Measurements from ENCODE around the gene SLC9A9. TPM values are rescaled to one million over a fixed set of nuclear protein-coding genes. Genes with fewer than 3 reads are reported as not detected.
A peak's percentile ranks its signal among the peaks of the same experiment; 100 is the strongest.

SLC9A9 gene
- total RNA-seq, 2 donors from 2014 or later: 25.3 to 31.8 TPM

GRCh38 chr3:143480344-143480743 is 367.9 kb downstream of the SLC9A9 start:
- Mint-ChIP-seq H3K27me3 (no peaks in the 10 kb centered on the region), H3K4me1 (no peaks in the 10 kb centered on the region), H3K4me3 (no peak overlapping the region), H3K27ac (no peak overlapping the region), H3K36me3 (ENCODE audit: low read depth) (peaks cover 6% of the 10 kb centered on the region)
- H3K9me3 ChIP-seq (ENCODE audit: control insufficient read depth, low read length, poor library complexity, severe bottlenecking): no peaks in the 10 kb centered on the region
- DNase-seq (no peak), ATAC-seq (no peak)

- H3K9me3 ChIP-seq (ENCODE audit: control insufficient read depth, low read length, poor library complexity, severe bottlenecking): no peaks in the 10 kb centered on the region
- H3K27me3 Mint-ChIP-seq: no peaks in the 10 kb centered on the region
- H3K4me1 Mint-ChIP-seq: no peaks in the 10 kb centered on the region
Observed at GRCh38 chr3:143479727-143480126, 368.5 kb downstream of the SLC9A9 start.

GRCh38 chr3:143478115-143478693 is 370.1 kb downstream of the SLC9A9 start:
- DNase-seq (no peak), ATAC-seq (no peak)
- Mint-ChIP-seq H3K27me3 (no peaks in the 10 kb centered on the region), H3K27ac (no peak overlapping the region), H3K4me1 (no peaks in the 10 kb centered on the region), H3K36me3 (ENCODE audit: low read depth) (peaks cover 2% of the 10 kb centered on the region), H3K4me3 (no peak overlapping the region)
- H3K9me3 ChIP-seq (ENCODE audit: control insufficient read depth, low read length, poor library complexity, severe bottlenecking): no peaks in the 10 kb centered on the region

More at GRCh38 chr3:143479727-143480126, 368.5 kb downstream of the SLC9A9 start:
- H3K36me3 Mint-ChIP-seq (ENCODE audit: low read depth): peaks cover 6% of the 10 kb centered on the region
- no peak for DNase-seq
- H3K27ac Mint-ChIP-seq: no peak overlapping the region
- ATAC-seq: no peak
- no peak overlapping the region for H3K4me3 Mint-ChIP-seq

- ATAC-seq: no peak
- H3K4me3 Mint-ChIP-seq: no peak overlapping the region
- no peak for DNase-seq
- H3K4me1 Mint-ChIP-seq: no peaks in the 10 kb centered on the region
- peaks cover 2% of the 10 kb centered on the region for H3K36me3 Mint-ChIP-seq (ENCODE audit: low read depth)
- H3K27ac Mint-ChIP-seq: no peak overlapping the region
- no peaks in the 10 kb centered on the region for H3K9me3 ChIP-seq (ENCODE audit: control insufficient read depth, low read length, poor library complexity, severe bottlenecking)
- no peaks in the 10 kb centered on the region for H3K27me3 Mint-ChIP-seq
Observed at GRCh38 chr3:143476965-143477640, 371.2 kb downstream of the SLC9A9 start.

GRCh38 chr3:143475981-143476380 is 372.3 kb downstream of the SLC9A9 start:
- H3K27me3 Mint-ChIP-seq: no peaks in the 10 kb centered on the region
- H3K9me3 ChIP-seq (ENCODE audit: control insufficient read depth, low read length, poor library complexity, severe bottlenecking): no peaks in the 10 kb centered on the region
- peaks cover 2% of the 10 kb centered on the region for H3K36me3 Mint-ChIP-seq (ENCODE audit: low read depth)
- DNase-seq: no peak
- no peak overlapping the region for H3K27ac Mint-ChIP-seq
- no peak overlapping the region for H3K4me3 Mint-ChIP-seq
- ATAC-seq: no peak
- no peaks in the 10 kb centered on the region for H3K4me1 Mint-ChIP-seq

GRCh38 chr3:143472731-143473523 is 375.3 kb downstream of the SLC9A9 start:
- Mint-ChIP-seq H3K27ac (no peak overlapping the region), H3K27me3 (no peaks in the 10 kb centered on the region), H3K36me3 (ENCODE audit: low read depth) (peaks cover 2% of the 10 kb centered on the region), H3K4me1 (no peaks in the 10 kb centered on the region), H3K4me3 (no peak overlapping the region)
- no peaks in the 10 kb centered on the region for H3K9me3 ChIP-seq (ENCODE audit: control insufficient read depth, low read length, poor library complexity, severe bottlenecking)
- DNase-seq: no peak
- ATAC-seq: no peak

- ATAC-seq (no peak), DNase-seq (no peak)
- no peaks in the 10 kb centered on the region for H3K4me1 Mint-ChIP-seq
- H3K9me3 ChIP-seq (ENCODE audit: control insufficient read depth, low read length, poor library complexity, severe bottlenecking): no peaks in the 10 kb centered on the region
- no peak overlapping the region for H3K4me3 Mint-ChIP-seq
- H3K27me3 Mint-ChIP-seq: no peaks in the 10 kb centered on the region
- peaks cover 2% of the 10 kb centered on the region for H3K36me3 Mint-ChIP-seq (ENCODE audit: low read depth)
- H3K27ac Mint-ChIP-seq: no peak overlapping the region
Observed at GRCh38 chr3:143471705-143472104, 376.6 kb downstream of the SLC9A9 start.

- Mint-ChIP-seq H3K27me3 (no peaks in the 10 kb centered on the region), H3K4me3 (no peak overlapping the region), H3K27ac (no peak overlapping the region), H3K36me3 (ENCODE audit: low read depth) (peaks cover 8% of the 10 kb centered on the region), H3K4me1 (no peaks in the 10 kb centered on the region)
- DNase-seq (no peak), ATAC-seq (no peak)
- H3K9me3 ChIP-seq (ENCODE audit: control insufficient read depth, low read length, poor library complexity, severe bottlenecking): no peaks in the 10 kb centered on the region
Observed at GRCh38 chr3:143469159-143469558, 379.1 kb downstream of the SLC9A9 start.

- Mint-ChIP-seq H3K27ac (no peak overlapping the region), H3K4me3 (no peak overlapping the region), H3K36me3 (ENCODE audit: low read depth) (peaks cover 10% of the 10 kb centered on the region), H3K4me1 (no peaks in the 10 kb centered on the region), H3K27me3 (no peaks in the 10 kb centered on the region)
- ATAC-seq: no peak
- no peaks in the 10 kb centered on the region for H3K9me3 ChIP-seq (ENCODE audit: control insufficient read depth, low read length, poor library complexity, severe bottlenecking)
- DNase-seq: no peak
Observed at GRCh38 chr3:143465666-143466065, 382.6 kb downstream of the SLC9A9 start.

GRCh38 chr3:143464850-143465249 is 383.4 kb downstream of the SLC9A9 start:
- no peaks in the 10 kb centered on the region for H3K9me3 ChIP-seq (ENCODE audit: control insufficient read depth, low read length, poor library complexity, severe bottlenecking)
- no peak overlapping the region for H3K27ac Mint-ChIP-seq

GRCh38 chr3:143455480-143455879 is 392.8 kb downstream of the SLC9A9 start:
- H3K9me3 ChIP-seq (ENCODE audit: control insufficient read depth, low read length, poor library complexity, severe bottlenecking): no peaks in the 10 kb centered on the region
- H3K36me3 Mint-ChIP-seq (ENCODE audit: low read depth): peaks cover 3% of the 10 kb centered on the region
- no peak overlapping the region for H3K27ac Mint-ChIP-seq
- no peak for DNase-seq
- H3K4me3 Mint-ChIP-seq: no peak overlapping the region
- no peak for ATAC-seq
- H3K27me3 Mint-ChIP-seq: no peaks in the 10 kb centered on the region
- no peaks in the 10 kb centered on the region for H3K4me1 Mint-ChIP-seq

More at GRCh38 chr3:143464850-143465249, 383.4 kb downstream of the SLC9A9 start:
- no peak for ATAC-seq
- Mint-ChIP-seq H3K4me3 (no peak overlapping the region), H3K27me3 (no peaks in the 10 kb centered on the region), H3K36me3 (ENCODE audit: low read depth) (peaks cover 10% of the 10 kb centered on the region), H3K4me1 (no peaks in the 10 kb centered on the region)
- no peak for DNase-seq

- Mint-ChIP-seq H3K4me3 (no peak overlapping the region), H3K4me1 (peaks cover 6% of the 10 kb centered on the region), H3K27ac (peak overlapping the region; percentile 57), H3K27me3 (no peaks in the 10 kb centered on the region), H3K36me3 (ENCODE audit: low read depth) (peaks cover 9% of the 10 kb centered on the region)
- no peak for DNase-seq
- H3K9me3 ChIP-seq (ENCODE audit: control insufficient read depth, low read length, poor library complexity, severe bottlenecking): no peaks in the 10 kb centered on the region
- no peak for ATAC-seq
Observed at GRCh38 chr3:143450632-143451031, 397.6 kb downstream of the SLC9A9 start.

- Mint-ChIP-seq H3K27ac (no peak overlapping the region), H3K4me1 (peaks cover 28% of the 10 kb centered on the region), H3K4me3 (no peak overlapping the region), H3K36me3 (ENCODE audit: low read depth) (peaks cover 9% of the 10 kb centered on the region), H3K27me3 (no peaks in the 10 kb centered on the region)
- H3K9me3 ChIP-seq (ENCODE audit: control insufficient read depth, low read length, poor library complexity, severe bottlenecking): no peaks in the 10 kb centered on the region
- no peak for DNase-seq
- ATAC-seq: no peak
Observed at GRCh38 chr3:143447491-143447890, 400.8 kb downstream of the SLC9A9 start.
